Lower leg skin (tissue), 3 donors: ENCODE measurements around the gene RTL1.

Experiments
- POLR2A ChIP-seq, 2 donors: fragments of 450-650 bp; IDR thresholded peaks; one replicate each; pipeline ENCODE4 v1.6.1; 2016 to 2017; ENCODE audit warnings: antibody characterized with exemption in 2 of 2, mild to moderate bottlenecking in 1 of 2, moderate library complexity in 1 of 2
- TF ChIP-seq, protein P1 (sequence below), 3 donors: fragments of 450-650 bp; IDR thresholded peaks; one replicate each; pipeline ENCODE4 v1.5.1; 2016; ENCODE audit warnings: antibody characterized with exemption in 3 of 3, mild to moderate bottlenecking in 3 of 3, moderate library complexity in 2 of 3

DNA sequence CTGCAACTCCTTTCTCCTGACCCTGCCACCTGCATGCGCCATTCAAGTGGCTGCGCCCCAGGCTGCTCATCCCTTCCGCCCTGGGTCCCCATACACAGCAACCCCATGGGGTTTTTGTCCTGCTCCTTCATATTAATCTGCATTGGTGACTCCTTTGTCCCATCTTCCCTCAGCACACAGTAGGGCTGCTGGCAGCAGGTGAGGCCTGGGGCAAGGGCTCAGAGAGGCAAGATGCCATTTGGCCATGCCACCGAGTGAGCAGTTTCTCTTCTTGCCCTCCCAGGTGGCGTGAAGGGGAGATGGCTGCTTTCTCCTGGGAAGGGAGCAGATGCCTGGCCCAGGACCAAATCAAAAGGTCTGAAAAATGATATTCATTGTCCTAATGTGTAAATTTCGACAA, 9.1 kb downstream of the RTL1 start:
- TF ChIP-seq, protein P1, sequence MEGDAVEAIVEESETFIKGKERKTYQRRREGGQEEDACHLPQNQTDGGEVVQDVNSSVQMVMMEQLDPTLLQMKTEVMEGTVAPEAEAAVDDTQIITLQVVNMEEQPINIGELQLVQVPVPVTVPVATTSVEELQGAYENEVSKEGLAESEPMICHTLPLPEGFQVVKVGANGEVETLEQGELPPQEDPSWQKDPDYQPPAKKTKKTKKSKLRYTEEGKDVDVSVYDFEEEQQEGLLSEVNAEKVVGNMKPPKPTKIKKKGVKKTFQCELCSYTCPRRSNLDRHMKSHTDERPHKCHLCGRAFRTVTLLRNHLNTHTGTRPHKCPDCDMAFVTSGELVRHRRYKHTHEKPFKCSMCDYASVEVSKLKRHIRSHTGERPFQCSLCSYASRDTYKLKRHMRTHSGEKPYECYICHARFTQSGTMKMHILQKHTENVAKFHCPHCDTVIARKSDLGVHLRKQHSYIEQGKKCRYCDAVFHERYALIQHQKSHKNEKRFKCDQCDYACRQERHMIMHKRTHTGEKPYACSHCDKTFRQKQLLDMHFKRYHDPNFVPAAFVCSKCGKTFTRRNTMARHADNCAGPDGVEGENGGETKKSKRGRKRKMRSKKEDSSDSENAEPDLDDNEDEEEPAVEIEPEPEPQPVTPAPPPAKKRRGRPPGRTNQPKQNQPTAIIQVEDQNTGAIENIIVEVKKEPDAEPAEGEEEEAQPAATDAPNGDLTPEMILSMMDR (IDR thresholded peaks at IDR 0.05) = no peak
- TF ChIP-seq POLR2A (IDR thresholded peaks at IDR 0.05) = no peak
